Stimulated activated CD4-positive, alpha-beta T cell treated with anti-CD3 and anti-CD28 coated beads, Interleukin-1b, Interleukin-23, amount 100 ng/mL, for 48 hours (primary cell): ENCODE measurements around the gene OTOF.

Source experiments
- DNase-seq: peaks from one replicate; pipeline ENCODE4 v3.0.0-alpha.2; 2020

Gene OTOF

GRCh38 chr2:26495705-26496297 is 17.9 kb upstream of the OTOF start:
- DNase-seq = no peak

DNA sequence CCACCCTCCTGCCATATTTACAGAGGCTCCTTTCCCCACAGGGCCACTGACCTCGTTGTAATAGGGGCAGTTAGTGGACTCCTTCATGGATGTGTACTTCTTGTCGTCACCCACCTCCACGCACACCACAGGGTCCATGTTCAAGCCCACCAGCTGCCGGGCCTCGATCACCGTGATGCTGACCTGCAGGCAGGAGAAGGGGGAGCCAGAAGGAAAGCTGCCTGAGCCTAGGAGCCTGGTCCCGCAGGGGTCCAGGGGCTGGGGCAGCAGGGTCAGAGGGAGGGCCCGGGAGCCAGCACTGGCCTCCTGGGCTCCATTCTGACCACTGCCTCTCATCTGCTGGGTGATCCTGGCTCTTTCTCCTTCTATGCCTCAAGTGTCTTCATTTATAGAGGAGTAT is 17.0 kb upstream of the OTOF start:
- no peak for DNase-seq

DNA sequence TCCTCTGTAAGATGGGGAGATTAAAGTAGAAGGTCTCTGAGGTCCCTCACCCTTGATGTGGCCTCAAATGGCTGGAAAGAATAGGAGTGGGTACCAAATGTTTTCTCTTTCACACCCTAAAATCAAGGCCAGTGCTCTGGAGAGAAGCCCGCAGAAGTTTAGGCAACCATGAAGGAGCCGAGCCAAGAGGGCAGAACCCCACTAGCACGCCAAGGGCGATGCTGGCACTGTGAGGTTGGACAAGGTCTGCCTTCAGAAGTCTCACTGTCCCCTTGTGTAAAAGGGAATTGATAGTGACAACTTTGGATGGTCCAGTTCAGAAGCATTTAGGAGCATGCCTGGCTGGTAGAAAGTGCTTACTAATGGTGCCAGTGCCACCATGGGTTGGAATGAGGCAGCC is 16.3 kb upstream of the OTOF start:
- DNase-seq = no peak

DNA sequence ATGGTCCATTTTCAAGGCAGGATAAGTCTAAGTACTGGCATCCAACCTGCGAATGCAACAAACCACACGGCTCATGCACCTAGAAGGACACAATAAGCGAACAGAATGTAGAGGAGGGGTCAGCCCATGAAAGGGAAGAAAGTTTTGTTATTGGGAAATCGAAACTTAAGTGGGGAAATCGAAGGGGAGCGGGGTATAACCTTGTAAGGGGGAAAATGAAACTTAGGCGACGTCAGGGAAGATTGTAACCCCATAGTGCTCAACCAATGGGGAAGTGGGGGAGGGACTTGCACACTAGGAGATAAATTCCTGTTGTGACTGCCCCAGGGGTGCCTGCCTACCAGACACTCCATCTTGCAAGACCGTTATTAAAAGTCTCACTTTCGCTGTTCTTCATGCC is 15.6 kb upstream of the OTOF start:
- no peak for DNase-seq

DNA sequence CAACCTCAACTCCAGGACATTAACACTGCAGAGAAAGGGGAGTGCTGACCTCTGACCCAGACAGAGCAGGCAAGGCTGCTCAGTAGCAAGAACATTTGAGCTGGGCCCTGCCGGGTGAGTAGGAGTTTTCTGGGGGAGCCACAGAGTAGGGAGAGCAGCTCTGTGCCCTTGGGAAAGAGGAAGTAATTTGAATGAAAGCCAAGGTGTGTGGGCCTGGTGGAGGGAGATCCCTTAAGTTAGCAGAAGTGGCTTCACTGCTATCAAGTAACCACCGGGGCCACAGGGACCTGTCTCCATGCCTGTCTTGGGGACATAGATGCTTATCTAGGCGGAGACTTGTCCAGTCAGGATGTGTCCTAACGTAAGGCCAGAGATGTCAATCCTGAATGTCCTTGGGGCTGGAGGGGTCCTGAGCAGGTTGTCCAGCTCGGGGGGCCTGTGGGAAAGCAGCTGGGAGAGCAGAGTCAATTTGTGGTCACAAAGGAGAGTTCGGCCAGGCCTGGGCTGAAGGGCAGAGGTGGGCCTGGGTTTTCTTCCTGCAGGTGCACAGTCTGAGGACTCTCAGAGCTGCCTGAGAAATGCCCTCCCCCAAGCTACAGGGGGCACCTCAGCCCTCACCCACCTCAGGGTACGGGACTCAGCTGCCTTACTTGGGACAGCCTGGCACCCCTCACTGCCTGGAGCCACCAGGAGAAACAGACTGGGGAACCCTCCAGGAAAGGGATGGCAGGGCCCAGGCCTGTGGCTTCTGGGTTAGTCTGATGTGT is 15.0 kb upstream of the OTOF start:
- DNase-seq = no peak

DNA sequence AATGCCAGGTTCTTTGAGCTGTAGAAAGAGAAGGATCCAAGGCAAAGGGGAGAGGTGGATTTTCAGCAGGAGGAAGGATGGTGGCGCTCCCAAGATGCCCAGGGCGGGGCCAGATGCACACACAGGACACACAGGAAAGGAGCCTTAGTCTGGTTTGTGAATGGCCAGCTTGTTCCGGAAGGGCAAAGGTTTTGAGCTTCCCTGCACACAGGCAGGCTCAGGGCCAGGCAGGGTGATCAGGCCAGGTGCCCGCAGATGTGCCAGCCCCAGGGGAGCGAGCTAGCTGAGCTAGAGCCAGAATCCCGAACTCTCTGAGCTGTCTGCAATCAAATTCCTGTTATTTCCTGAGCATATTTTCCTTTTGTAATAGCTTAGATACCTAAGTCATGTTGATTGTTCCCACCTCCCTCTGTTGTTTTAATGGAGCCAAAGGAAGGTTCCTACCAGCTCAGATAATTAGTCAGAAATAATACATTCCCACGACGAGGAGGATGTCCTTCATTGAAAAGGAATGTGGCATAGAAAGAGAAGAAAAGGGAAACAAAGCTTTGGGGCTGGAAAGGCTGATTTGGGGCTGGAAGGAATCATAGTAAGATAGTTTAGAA is 13.7 kb upstream of the OTOF start:
- no peak for DNase-seq

GRCh38 chr2:26489213-26489850 is 11.4 kb upstream of the OTOF start:
- DNase-seq = no peak

DNA sequence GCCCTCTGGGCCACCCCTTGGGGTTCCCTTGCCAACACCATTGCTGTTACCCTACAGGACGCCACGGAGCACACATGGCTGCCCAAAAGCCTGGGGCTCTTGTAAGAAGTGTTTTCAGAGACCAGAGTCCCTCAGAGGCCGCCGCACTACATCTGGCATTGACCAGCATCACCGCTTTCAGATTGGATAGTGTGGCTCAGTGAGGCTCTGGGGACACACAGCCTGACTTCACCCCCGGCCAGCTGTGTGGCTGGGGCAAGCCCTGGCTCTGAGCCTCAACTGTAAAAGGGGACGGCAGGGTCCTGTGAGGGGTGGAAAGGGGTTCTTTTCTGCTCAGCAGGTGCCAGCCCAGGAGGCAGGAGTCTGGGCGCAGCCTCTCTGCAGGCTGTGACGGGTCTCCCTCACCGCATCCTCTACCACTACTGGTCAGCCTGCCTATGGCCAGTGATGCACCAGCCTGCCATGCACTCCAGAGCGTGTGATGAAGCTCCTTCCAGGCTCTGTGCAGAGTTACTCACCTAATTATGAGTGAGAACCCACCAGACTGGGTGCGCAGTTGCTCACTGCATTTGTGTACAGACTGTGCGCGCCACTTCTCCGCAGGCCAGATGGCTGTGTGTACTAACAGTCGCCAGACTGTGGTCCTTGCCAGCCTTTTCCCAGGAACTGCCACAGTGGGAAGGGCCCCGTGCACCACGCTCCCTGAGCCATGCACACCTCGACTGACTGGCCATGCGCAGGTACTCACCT is 10.7 kb upstream of the OTOF start:
- no peak for DNase-seq

GRCh38 chr2:26487192-26487591 is 9.3 kb upstream of the OTOF start:
- DNase-seq = no peak

DNA sequence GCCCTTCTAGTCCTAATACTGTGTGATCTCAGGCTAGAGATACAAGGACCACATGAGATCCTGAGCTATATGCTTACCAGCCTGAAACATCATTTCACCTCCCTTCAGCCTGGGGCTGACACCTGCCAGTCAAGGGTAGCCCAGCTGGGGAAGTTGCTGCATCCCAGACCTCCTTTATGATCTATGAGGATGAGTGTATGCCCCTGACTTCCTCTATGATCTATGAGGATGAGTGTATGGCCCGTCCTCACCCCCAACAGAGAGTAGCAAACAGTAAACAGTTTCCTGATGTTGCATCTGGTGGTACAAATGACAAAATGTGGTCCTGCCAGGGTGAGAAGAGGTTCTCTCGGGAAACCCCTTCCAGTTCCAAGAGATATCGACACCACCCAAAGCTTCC is 8.9 kb upstream of the OTOF start:
- no peak for DNase-seq

GRCh38 chr2:26485725-26486418 is 7.9 kb upstream of the OTOF start:
- DNase-seq = no peak

- no peak for DNase-seq
These were observed 7.2 kb upstream of the OTOF start for GRCh38 chr2:26485099-26485498.

- no peak for DNase-seq
These were observed 6.7 kb upstream of the OTOF start for GRCh38 chr2:26484579-26484978.

GRCh38 chr2:26483957-26484565 is 6.1 kb upstream of the OTOF start:
- DNase-seq = no peak

DNA sequence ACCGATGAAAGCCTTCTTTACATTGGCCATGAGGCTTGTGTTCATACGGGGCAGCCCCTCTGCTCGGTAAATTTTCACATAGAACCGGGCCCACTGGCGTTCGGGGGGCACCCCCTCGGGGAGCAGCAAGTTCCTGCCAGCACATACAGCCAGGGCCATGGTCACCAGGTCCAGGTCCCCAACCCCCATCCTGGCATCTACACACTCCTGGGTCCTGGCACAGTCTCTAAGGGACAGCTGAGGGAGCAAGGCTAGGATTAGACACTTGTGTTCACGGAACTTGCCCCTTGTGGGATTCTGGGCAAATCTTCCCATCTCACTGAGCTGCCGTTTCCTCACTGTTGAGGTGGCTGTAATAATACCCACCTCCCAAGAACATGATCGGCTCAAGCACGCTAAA is 5.6 kb upstream of the OTOF start:
- DNase-seq = no peak

DNA sequence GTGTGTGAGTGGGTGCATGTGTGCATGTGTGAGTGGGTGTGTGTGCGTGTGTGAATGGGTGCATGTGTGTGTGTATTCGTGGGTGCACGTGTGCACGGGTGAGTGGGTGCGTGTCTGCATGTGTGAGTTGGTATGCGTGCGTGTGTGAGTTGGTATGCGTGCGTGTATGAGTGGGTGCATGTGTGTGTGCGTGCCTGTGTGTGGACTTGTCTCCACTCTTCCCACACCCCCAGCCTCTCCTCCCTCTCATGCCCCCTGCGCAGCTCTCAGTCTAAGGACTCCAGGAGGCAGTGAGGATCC is 5.1 kb upstream of the OTOF start:
- no peak for DNase-seq

- DNase-seq = no peak
These were observed 4.5 kb upstream of the OTOF start for GRCh38 chr2:26482211-26483026.

DNA sequence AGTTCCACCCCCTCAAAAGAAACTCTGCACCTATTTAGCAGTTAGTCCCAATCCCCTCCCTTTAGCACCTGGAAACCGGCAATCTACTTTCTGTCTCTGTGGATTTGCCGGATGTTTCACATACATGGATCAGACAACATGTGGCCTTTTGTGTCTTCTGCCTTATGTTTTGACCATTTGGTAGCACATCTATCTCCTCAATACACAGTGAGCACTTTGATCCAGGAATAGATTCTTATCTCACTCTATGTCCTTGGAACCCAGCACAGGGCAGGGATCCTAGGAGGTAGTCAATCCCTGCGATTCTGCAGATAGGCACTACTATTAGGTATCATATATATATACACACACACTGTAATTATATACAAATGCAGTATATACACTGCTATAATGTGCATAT is 3.8 kb upstream of the OTOF start:
- DNase-seq = no peak

GRCh38 chr2:26480566-26481423 is 2.9 kb upstream of the OTOF start:
- DNase-seq = no peak

DNA sequence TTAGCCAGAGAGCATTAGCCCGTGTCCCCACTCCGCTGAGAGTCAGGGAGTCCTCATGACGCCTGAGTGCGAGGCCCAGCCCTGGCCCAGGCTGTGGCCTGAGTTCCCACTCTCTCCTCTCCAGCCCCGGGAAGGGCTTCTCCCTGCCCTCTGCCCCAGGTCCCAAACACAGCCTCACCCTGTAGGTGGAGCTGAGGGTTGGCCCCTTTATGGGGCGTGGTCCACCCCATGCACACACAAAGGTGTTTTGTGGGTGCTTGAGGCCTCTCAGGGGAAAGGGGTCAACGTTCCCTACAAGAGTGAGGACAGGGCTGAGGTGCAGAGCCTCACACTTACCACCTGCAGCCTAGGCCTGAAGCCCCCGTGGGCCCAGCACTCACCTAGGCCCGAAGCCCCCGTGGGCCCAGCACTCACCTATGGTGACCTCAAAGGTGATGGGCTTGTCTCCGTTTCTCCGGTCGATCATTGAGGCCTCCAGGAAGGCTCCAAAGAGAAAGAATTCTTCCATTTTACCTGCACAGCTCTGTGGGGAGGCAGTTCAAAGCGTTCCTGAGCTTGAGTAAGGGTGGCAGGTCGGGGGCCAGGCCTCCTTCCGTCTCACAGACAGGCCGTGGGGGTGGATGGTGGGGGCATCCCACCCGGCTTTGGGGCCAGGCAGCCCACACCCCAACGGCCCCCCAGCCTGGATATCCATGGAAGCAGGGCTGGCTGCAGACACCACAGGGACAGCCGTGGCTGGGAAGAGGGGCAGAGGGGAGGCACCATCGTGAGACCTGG is 2.1 kb upstream of the OTOF start:
- DNase-seq = no peak
